NCI-H2196 treated with DMSO at 0.1 percent for 48 hours (cell line): ENCODE measurements around the gene ATP2B2.

Source experiments
- DNase-seq: peaks from one replicate; lab custom pipeline; 2025; ENCODE audit not compliant: unreplicated experiment; lab: John Stamatoyannopoulos, UW

The ATP2B2 gene

GRCh38 chr3:10434144-10434937 lies 71.0 kb downstream of the ATP2B2 start:
- no peak for DNase-seq

- DNase-seq = no peak
Measured at GRCh38 chr3:10432931-10433330, 72.5 kb downstream of the ATP2B2 start.

GRCh38 chr3:10432156-10432845 lies 73.1 kb downstream of the ATP2B2 start:
- DNase-seq = no peak

GRCh38 chr3:10430805-10431204 lies 74.6 kb downstream of the ATP2B2 start:
- DNase-seq = no peak

- DNase-seq = no peak
Measured at GRCh38 chr3:10428406-10429091, 76.8 kb downstream of the ATP2B2 start.

GRCh38 chr3:10426346-10427220 lies 78.8 kb downstream of the ATP2B2 start:
- DNase-seq = no peak

- DNase-seq = no peak
Measured at GRCh38 chr3:10423171-10423882, 82.1 kb downstream of the ATP2B2 start.

GRCh38 chr3:10421996-10422395 lies 83.4 kb downstream of the ATP2B2 start:
- DNase-seq = no peak

GRCh38 chr3:10420745-10421475 lies 84.5 kb downstream of the ATP2B2 start:
- no peak for DNase-seq

GRCh38 chr3:10419637-10420232 lies 85.7 kb downstream of the ATP2B2 start:
- DNase-seq = no peak

- no peak for DNase-seq
Measured at GRCh38 chr3:10417847-10418246, 87.5 kb downstream of the ATP2B2 start.

- no peak for DNase-seq
Measured at GRCh38 chr3:10416730-10417300, 88.6 kb downstream of the ATP2B2 start.

GRCh38 chr3:10413041-10413440 lies 92.3 kb downstream of the ATP2B2 start:
- DNase-seq = no peak

- no peak for DNase-seq
Measured at GRCh38 chr3:10411598-10412332, 93.6 kb downstream of the ATP2B2 start.

GRCh38 chr3:10410383-10411002 lies 94.9 kb downstream of the ATP2B2 start:
- DNase-seq = no peak

GRCh38 chr3:10408680-10409079 lies 96.7 kb downstream of the ATP2B2 start:
- no peak for DNase-seq

GRCh38 chr3:10407361-10407760 lies 98.0 kb downstream of the ATP2B2 start:
- DNase-seq = no peak

- no peak for DNase-seq
Measured at GRCh38 chr3:10406414-10406813, 99.0 kb downstream of the ATP2B2 start.
